RPMI7951 (cell line): ENCODE data around the gene MMP14. TPM values are rescaled to one million over a fixed set of nuclear protein-coding genes. Genes with fewer than 3 reads are reported as not detected.
A peak's percentile ranks its signal among the peaks of the same experiment; 100 is the strongest.

ENCODE experiments used
- DNase-seq: peaks from one replicate; pipeline ENCODE4 v3.0.0-alpha.2; 2012; ENCODE audit warnings: low read depth
- total RNA-seq: library from RNA; depleted of rRNA; stranded (reverse); fragments of >200 nt; shearing (Covaris generic); gene quantifications from 2 replicates; pipeline ENCODE4 v1.2.3, GENCODE V29; 2014; rRNA removed

Gene MMP14
- total RNA-seq, 1 experiment from 2014 or later: 718 TPM

DNA sequence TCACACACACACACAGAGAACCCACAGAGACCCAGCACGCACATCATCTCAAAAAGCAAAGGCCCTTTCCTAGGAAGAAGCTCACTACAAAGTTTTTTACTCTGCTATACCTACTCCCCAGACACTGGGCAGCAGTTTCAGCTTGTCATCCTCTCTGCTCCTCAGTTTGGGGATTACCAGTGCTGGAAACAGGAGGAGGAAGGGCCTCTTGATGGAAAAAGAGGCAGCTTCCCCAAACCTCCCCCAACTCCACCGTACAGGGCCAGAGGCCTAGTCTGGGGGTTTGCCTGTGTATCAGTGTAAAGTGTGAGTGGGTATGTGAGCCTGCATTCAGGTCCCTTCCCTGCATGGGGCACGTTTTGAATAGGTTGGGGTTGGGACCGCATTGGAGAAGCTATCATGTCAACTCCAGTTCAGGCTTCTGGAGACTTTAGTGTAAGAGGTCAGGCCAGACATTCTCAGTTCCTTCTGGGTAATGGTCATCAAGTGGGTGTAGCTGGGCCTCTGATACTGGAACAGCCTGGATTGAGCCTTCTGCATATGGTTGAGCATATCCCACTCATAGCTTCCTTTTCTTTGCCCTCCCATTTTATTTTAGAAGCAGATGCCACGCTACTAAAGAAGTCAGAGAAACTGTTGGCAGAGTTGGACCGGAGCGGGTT lies 47.8 kb downstream of the MMP14 start:
- no peak for DNase-seq

DNA sequence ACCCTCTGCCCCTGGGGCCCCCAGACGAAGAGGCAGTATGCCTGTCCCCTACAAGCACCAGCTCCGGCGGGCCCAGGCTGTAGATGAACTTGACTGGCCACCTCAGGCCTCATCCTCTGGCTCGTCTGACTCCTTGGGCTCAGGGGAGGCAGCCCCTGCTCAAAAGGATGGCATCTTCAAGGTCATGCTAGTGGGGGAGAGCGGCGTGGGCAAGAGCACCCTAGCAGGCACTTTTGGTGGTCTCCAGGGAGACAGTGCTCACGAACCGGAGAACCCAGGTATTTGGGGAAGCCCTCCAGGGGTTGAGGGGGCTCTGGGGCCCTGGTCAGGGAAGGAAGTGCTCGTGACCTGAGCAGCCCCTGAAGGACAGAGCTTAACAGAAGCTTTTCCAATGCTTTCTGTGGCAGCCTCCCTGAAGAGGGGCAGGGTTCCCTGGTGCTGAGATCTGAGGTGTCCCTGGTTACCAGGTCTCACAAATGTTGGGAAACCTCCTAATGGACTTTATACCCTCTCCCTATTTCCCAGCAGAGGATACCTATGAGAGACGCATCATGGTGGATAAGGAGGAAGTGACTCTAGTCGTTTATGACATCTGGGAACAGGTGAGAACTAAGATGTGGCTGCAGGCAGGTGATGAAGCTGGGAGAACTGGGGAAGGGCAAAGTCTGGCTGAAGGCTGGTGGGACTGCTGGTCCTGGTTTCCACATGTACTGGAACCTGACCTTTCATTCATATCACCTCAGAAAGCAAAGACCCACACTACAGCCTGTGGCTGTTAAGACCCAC lies 48.5 kb downstream of the MMP14 start:
- DNase-seq: no peak

DNA sequence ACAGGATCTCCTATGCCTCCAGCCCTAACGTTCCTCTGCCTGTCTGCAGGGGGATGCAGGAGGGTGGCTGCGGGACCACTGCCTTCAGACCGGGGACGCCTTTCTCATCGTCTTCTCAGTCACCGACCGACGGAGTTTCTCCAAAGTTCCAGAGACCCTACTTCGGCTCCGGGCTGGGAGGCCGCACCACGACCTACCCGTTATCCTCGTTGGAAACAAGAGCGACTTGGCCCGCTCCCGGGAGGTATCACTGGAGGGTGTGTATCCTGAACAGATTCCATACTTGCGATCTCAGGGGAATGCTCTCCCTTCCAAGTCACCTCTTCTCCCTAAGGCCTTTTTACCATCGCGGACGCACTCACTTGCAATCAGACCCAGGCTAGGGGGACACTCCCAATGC lies 49.6 kb downstream of the MMP14 start:
- no peak for DNase-seq

DNA sequence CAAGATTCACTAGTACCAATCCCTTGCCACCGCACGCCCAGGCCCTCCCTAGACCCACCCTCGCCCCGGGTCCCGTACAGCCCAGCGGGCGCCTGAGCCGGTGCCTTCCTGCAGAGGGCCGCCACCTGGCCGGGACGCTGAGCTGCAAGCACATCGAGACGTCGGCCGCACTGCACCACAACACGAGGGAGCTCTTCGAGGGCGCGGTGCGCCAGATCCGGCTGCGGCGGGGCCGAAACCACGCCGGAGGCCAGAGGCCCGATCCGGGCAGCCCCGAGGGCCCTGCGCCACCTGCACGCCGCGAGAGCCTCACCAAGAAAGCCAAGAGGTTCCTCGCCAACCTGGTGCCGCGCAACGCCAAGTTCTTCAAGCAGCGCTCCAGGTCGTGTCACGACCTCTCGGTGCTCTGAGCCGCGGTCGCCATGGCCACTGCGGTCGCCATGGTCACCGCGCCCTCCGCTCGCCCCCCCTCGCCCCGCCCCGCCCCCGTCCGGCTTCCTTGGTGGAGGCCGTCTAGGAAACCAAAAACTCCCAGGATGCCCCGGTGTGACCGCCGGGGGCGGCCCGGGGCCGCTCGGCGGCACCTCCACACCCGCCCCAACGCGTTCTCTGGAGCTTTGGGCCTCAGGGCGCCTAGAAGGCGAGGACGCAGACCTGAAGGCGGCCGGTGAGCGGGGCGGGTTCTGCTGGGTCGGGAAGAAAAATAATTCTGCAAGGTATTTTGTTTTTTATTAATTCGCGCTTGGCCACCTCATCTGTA lies 50.3 kb downstream of the MMP14 start:
- peak; percentile 78 for DNase-seq

DNA sequence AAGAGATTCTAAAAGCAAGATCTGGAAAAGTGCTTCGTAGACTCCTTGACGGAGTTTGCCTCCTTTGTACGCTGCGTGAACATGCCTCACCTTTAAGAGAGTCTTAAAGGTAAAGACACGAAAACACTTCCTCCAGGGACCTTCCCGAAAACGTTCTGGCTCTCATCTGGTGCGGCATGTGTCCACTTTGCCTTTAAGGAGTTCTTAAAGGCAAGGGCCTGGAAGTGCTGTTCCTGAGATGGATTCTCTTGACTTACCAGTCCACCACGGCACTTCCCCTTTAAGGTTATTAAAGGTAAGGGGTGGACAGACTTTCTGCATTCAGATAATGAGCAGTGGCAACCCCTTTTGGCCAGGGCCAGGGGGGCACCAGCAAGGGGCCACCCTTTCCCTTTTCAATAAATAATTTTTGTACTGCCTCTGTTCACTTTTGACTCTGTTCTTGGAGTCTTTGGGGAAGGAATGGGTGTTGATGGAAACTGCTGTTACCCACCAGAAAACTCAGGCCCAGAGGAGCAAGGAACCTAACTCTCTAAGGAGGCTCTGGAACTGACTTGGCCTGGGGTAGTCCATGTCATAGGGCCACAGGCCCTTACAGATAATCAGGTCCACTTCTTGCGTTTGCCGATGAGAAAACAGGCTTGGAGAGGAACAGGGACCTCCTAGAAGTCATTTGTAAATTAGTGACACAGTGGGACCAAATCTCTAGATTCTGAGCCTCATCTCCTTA lies 51.0 kb downstream of the MMP14 start:
- peak; percentile 86 for DNase-seq

GRCh38 chr14:22887990-22888378 lies 51.6 kb downstream of the MMP14 start:
- no peak for DNase-seq

GRCh38 chr14:22888662-22889061 lies 52.3 kb downstream of the MMP14 start:
- no peak for DNase-seq

DNA sequence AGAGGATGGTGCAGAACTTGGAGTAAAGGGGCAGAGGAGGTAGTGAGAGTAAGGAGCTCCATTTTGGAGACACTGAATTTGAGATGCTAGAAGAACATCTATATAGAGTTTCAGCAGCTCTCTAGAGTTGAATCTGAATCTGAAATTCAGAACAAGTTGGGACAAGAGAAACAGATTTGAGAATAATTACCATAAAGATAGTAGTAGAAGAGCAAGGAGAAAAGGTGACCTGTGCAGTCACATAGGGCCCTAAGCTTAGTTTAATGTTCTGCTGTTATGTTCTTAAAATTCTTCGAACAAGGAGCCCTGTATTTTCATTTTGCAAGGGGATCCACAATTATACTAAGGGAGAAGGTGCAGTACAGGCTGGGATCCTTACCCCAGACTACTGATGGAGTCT lies 54.0 kb downstream of the MMP14 start:
- no peak for DNase-seq

DNA sequence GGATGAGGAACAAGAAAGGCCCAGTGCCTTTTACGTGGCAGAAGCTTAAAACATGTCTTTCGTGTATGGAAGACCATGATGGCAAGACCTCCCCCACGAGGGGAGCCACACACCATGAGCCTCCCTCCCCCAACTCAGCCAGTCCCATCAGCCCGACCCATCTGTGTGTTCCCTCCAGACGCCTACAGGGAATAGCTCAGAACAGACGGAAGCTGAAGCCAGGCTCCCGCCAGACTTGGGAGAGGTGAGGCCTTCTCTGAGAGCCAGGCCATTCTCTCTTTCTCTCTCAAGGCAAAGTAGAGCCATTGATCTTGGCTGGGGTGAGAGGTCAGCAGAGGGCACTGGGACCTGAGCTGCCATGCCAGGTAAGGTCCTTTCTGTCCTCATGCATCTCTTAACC lies 56.1 kb downstream of the MMP14 start:
- DNase-seq: no peak

GRCh38 chr14:22893706-22894105 lies 57.3 kb downstream of the MMP14 start:
- DNase-seq: no peak

DNA sequence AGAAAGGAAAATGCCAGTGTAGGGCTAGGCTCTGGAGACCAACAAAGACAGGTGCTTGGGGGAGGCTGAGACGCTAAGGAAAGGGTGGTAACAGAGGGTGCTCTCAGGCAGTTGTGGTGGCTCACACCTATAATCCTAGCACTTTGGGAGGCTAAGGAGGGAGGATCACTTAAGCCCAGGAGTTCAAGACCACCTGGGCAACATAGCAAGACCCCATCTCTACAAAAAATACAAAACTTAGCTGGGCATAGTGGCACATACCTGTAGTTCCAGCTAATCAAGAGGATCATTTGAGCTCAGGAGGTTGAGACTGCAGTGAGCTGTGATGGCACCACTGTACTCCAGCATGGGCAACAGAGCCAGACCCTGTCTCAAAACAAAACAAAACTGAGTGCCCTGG lies 59.0 kb downstream of the MMP14 start:
- no peak for DNase-seq

DNA sequence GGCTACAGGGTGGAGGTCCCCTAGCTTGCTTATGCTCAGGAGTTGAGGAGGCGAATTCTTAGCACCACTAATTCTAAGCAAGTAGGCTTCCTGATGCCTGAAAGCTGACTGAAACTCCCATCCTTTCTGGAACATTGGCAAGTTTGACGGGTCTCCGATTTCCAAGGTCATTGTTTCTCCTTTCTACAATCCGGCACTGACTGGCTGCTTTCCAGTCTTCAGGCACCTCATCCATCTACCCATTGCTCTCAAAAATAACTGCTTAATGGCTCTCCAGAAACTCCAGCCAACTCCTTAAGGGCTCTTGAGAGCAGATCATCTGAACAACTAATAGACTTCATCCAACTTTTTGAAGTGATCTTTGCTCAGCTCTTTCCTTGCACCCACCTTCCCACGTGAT lies 60.0 kb downstream of the MMP14 start:
- DNase-seq: no peak

GRCh38 chr14:22896760-22897159 lies 60.4 kb downstream of the MMP14 start:
- no peak for DNase-seq

- no peak for DNase-seq
These were observed 61.0 kb downstream of the MMP14 start for GRCh38 chr14:22897357-22897756.

Other genes with a start within 250 kb of the MMP14 start
- gene DAD1, start 247.4 kb upstream of the MMP14 start, total RNA-seq: 486 and 521 TPM in 2 replicates
- 15.5 and 16.1 TPM in 2 replicates for gene ABHD4, start 238.3 kb upstream of the MMP14 start, total RNA-seq
- gene OR6J1, start 192.2 kb upstream of the MMP14 start, total RNA-seq: not detected in 2 replicates
- 82.8 and 106 TPM in 2 replicates for gene OXA1L, start 69.9 kb upstream of the MMP14 start, total RNA-seq
- 2.2 and 2.5 TPM in 2 replicates for gene SLC7A7, start 21.1 kb upstream of the MMP14 start, total RNA-seq
- gene MRPL52, start 6.7 kb upstream of the MMP14 start, total RNA-seq: 93.9 and 100 TPM in 2 replicates
- gene LRP10, start 35.2 kb downstream of the MMP14 start, total RNA-seq: 41.9 and 44.9 TPM in 2 replicates
- gene REM2, start 46.6 kb downstream of the MMP14 start, total RNA-seq: 0.12 and 0.59 TPM in 2 replicates
- 79.2 and 93.5 TPM in 2 replicates for gene RBM23, start 82.6 kb downstream of the MMP14 start, total RNA-seq
- 49.3 and 61.1 TPM in 2 replicates for gene PRMT5, start 92.8 kb downstream of the MMP14 start, total RNA-seq
- 35.3 and 59.3 TPM in 2 replicates for gene HAUS4, start 120.5 kb downstream of the MMP14 start, total RNA-seq
- 31.0 and 35.3 TPM in 2 replicates for gene AJUBA, start 146.0 kb downstream of the MMP14 start, total RNA-seq
- gene C14orf93, start 173.6 kb downstream of the MMP14 start, total RNA-seq: 4.4 and 8.2 TPM in 2 replicates
- 309 and 373 TPM in 2 replicates for gene PSMB5, start 198.3 kb downstream of the MMP14 start, total RNA-seq
- gene PSMB11, start 205.6 kb downstream of the MMP14 start, total RNA-seq: 0.10 TPM in 1 of 2 replicates, not detected in the other
- 6.7 and 8.3 TPM in 2 replicates for gene CDH24, start 220.9 kb downstream of the MMP14 start, total RNA-seq